ENCODE data around the gene ARMC10. TPM values are rescaled to one million over a fixed set of nuclear protein-coding genes. Genes with fewer than 3 reads are reported as not detected.

The ARMC10 gene
- total and polyA plus RNA-seq, 9 of the 15 experiments (the other 6 are each of a cell fraction or from before 2014, with no cell fraction given), result 17.0 to 113 (median 72.6) TPM

DNA sequence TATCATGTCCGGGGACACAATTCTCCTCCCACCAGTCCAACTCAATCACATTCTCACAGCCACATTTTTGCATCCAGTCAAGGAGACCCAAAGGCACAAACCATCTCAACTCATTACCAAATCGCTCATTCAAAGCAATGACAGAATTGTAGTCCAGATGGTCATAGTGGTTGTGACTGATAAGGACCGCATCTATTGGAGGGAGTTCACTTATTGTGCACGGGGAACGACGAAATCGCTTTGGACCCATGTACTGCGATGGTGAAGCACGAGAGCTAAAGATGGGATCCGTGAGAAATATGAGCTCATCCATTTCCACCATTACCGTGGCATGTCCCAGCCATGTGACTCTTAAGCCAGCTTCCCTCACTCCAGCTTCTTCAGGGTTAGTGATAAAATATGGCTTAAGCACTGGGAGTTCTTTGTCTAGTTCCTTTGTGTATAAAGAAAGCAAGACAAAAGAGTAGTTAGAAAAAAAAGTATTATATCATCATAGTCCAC lies 44.9 kb downstream of the ARMC10 start (continued):
- TF ChIP-seq RCOR1 (IDR thresholded peaks at IDR 0.05; ENCODE audit: borderline replicate concordance in 1 of 2, low read depth in 2 of 2, low read length in 2 of 2), result peak; percentile 97 to 99
- TF ChIP-seq FUS (optimal IDR thresholded peaks at IDR 0.05; ENCODE audit: low read depth, low read length), result no peak
- TF ChIP-seq, protein P1, sequence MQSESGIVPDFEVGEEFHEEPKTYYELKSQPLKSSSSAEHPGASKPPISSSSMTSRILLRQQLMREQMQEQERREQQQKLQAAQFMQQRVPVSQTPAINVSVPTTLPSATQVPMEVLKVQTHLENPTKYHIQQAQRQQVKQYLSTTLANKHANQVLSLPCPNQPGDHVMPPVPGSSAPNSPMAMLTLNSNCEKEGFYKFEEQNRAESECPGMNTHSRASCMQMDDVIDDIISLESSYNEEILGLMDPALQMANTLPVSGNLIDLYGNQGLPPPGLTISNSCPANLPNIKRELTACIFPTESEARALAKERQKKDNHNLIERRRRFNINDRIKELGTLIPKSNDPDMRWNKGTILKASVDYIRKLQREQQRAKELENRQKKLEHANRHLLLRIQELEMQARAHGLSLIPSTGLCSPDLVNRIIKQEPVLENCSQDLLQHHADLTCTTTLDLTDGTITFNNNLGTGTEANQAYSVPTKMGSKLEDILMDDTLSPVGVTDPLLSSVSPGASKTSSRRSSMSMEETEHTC (IDR thresholded peaks at IDR 0.05), result peak; percentile 68
- TF ChIP-seq, protein P2, sequence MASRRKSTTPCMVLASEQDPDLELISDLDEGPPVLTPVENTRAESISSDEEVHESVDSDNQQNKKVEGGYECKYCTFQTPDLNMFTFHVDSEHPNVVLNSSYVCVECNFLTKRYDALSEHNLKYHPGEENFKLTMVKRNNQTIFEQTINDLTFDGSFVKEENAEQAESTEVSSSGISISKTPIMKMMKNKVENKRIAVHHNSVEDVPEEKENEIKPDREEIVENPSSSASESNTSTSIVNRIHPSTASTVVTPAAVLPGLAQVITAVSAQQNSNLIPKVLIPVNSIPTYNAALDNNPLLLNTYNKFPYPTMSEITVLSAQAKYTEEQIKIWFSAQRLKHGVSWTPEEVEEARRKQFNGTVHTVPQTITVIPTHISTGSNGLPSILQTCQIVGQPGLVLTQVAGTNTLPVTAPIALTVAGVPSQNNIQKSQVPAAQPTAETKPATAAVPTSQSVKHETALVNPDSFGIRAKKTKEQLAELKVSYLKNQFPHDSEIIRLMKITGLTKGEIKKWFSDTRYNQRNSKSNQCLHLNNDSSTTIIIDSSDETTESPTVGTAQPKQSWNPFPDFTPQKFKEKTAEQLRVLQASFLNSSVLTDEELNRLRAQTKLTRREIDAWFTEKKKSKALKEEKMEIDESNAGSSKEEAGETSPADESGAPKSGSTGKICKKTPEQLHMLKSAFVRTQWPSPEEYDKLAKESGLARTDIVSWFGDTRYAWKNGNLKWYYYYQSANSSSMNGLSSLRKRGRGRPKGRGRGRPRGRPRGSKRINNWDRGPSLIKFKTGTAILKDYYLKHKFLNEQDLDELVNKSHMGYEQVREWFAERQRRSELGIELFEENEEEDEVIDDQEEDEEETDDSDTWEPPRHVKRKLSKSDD (conservative IDR thresholded peaks at IDR 0.05; ENCODE audit: low read length), result no peak
- TF ChIP-seq SMAD3 (CRISPR knock-in tag; conservative IDR thresholded peaks at IDR 0.05), result no peak; the same call in 1 of the 2 replicates
- TF ChIP-seq HMG20B (CRISPR knock-in tag; IDR thresholded peaks at IDR 0.05), result no peak
- TF ChIP-seq TAF9B (IDR thresholded peaks at IDR 0.05; ENCODE audit: partially characterized antibody), result peak; percentile 88
- TF ChIP-seq, protein P3, sequence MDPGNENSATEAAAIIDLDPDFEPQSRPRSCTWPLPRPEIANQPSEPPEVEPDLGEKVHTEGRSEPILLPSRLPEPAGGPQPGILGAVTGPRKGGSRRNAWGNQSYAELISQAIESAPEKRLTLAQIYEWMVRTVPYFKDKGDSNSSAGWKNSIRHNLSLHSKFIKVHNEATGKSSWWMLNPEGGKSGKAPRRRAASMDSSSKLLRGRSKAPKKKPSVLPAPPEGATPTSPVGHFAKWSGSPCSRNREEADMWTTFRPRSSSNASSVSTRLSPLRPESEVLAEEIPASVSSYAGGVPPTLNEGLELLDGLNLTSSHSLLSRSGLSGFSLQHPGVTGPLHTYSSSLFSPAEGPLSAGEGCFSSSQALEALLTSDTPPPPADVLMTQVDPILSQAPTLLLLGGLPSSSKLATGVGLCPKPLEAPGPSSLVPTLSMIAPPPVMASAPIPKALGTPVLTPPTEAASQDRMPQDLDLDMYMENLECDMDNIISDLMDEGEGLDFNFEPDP (CRISPR knock-in tag; IDR thresholded peaks at IDR 0.05), result no peak
- TF ChIP-seq ELF1 (tag; IDR thresholded peaks at IDR 0.05), result no peak
- peak; percentile 81 to 83; a peak in 3 of 4 replicates for TF ChIP-seq TBL1XR1 (IDR thresholded peaks at IDR 0.05; ENCODE audit: low read length in 2 of 2)
- TF ChIP-seq PHF20 (IDR thresholded peaks at IDR 0.05; ENCODE audit: partially characterized antibody), result no peak
- TF ChIP-seq HCFC1 (IDR thresholded peaks at IDR 0.05; ENCODE audit: low read depth, low read length), result peak; percentile 17; the same call in 1 of the 2 replicates
- no peak for TF ChIP-seq U2AF2 (optimal IDR thresholded peaks at IDR 0.05; ENCODE audit: low read depth, low read length)
- TF ChIP-seq ZNF785 (CRISPR knock-in tag; IDR thresholded peaks at IDR 0.05), result no peak
- no peak for TF ChIP-seq ZNF76 (CRISPR knock-in tag; IDR thresholded peaks at IDR 0.05; ENCODE audit: borderline replicate concordance)
- TF ChIP-seq MTA1 (IDR thresholded peaks at IDR 0.05; ENCODE audit: borderline replicate concordance), result peak; percentile 86; the same call in 1 of the 2 replicates
- TF ChIP-seq FOS (IDR thresholded peaks at IDR 0.05; ENCODE audit: extremely low read depth, insufficient read length), result no peak
- TF ChIP-seq ETV5 (CRISPR knock-in tag; IDR thresholded peaks at IDR 0.05; ENCODE audit: low read depth), result peak; percentile 84
- no peak for TF ChIP-seq ARID2 (IDR thresholded peaks at IDR 0.05)
- TF ChIP-seq TAF7 (tag; IDR thresholded peaks at IDR 0.05), result no peak
- no peak for TF ChIP-seq MAFG (tag; conservative IDR thresholded peaks at IDR 0.05)
- TF ChIP-seq NUFIP1 (IDR thresholded peaks at IDR 0.05; ENCODE audit: partially characterized antibody), result peak; percentile 50
- TF ChIP-seq KHSRP (IDR thresholded peaks at IDR 0.05), result peak; percentile 79; the same call in 1 of the 2 replicates
- no peak for TF ChIP-seq BRD4 (IDR thresholded peaks at IDR 0.05)
- TF ChIP-seq ZBTB1 (CRISPR knock-in tag; IDR thresholded peaks at IDR 0.05; ENCODE audit: borderline replicate concordance, low read depth), result no peak
- TF ChIP-seq ZFP36 (IDR thresholded peaks at IDR 0.05; ENCODE audit: low read depth, low read length, partially characterized antibody), result no peak
- peak; percentile 99 for TF ChIP-seq SOX6 (IDR thresholded peaks at IDR 0.05)

Measured in K562 (cell line).